HFF-Myc (cell line): ENCODE measurements around the gene MSI2.

Source experiments
- DNase-seq: peaks from one replicate; pipeline ENCODE4 v3.0.0-alpha.2; 2011; ENCODE audit warnings: low read depth; ENCODE audit errors: extremely low read depth
- H3K4me3 ChIP-seq: replicated peaks from 2 replicates; pipeline ENCODE4 v1.5.1; 2011; ENCODE audit warnings: low read depth, mild to moderate bottlenecking, control low read depth, low read length
- CTCF ChIP-seq: IDR thresholded peaks from 2 replicates; pipeline ENCODE4 v1.5.1; 2012; ENCODE audit warnings: mild to moderate bottlenecking, low read depth, low read length, control low read depth; ENCODE audit errors: missing control alignments

MSI2 gene

GRCh38 chr17:57629470-57629869 lies 373.1 kb downstream of the MSI2 start:
- H3K4me3 ChIP-seq, result no peak overlapping the region
- no peak for TF ChIP-seq CTCF
- DNase-seq, result no peak

- TF ChIP-seq CTCF, result no peak
- DNase-seq, result no peak
- H3K4me3 ChIP-seq, result no peak overlapping the region
These were observed 373.6 kb downstream of the MSI2 start for GRCh38 chr17:57629886-57630285.

- no peak overlapping the region for H3K4me3 ChIP-seq
- no peak for DNase-seq
- no peak for TF ChIP-seq CTCF
These were observed 374.4 kb downstream of the MSI2 start for GRCh38 chr17:57630736-57631135.

GRCh38 chr17:57631871-57632270 lies 375.5 kb downstream of the MSI2 start:
- no peak for TF ChIP-seq CTCF
- no peak overlapping the region for H3K4me3 ChIP-seq
- DNase-seq, result no peak

GRCh38 chr17:57632294-57632693 lies 376.0 kb downstream of the MSI2 start:
- H3K4me3 ChIP-seq, result no peak overlapping the region
- no peak for TF ChIP-seq CTCF
- no peak for DNase-seq

- H3K4me3 ChIP-seq, result no peak overlapping the region
- no peak for TF ChIP-seq CTCF
- DNase-seq, result no peak
These were observed 376.9 kb downstream of the MSI2 start for GRCh38 chr17:57633236-57633635.

GRCh38 chr17:57634713-57635465 lies 378.6 kb downstream of the MSI2 start:
- no peak for DNase-seq
- TF ChIP-seq CTCF, result no peak
- no peak overlapping the region for H3K4me3 ChIP-seq
